Measurements from ENCODE around the gene PORCN. TPM values are rescaled to one million over a fixed set of nuclear protein-coding genes. Genes with fewer than 3 reads are reported as not detected.

PORCN gene
- total RNA-seq, 1 donor from 2014 or later, result 13.6 TPM

DNA sequence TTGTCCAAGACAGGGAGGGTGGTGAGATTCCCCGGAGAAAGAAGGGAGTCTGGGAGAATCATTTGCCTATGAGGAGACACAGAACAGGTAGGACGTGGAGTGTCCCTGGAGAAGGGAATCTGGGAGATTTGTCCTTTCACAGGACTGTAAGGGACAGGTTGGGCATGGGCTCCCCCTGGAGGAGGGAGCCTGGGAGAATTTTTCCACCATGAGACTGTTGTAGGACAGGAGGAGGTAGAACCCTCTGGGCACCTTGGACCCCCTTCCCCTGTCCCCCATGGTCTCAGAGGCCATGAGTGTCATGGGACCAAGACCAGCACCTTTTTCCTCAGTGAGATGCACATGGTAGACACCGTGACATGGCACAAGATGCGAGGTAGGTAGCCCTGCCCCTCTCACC is 2.8 kb downstream of the PORCN start:
- DNase-seq, result no peak
- Histone ChIP-seq H3K36me3 (peaks cover 7% of the 10 kb centered on the region), H3K9me3 (replicated peaks) (no peaks in the 10 kb centered on the region), H3K4me1 (peaks cover 7% of the 10 kb centered on the region), H3K4me3 (no peak overlapping the region), H3K27me3 (ENCODE audit: low read depth) (no peaks in the 10 kb centered on the region), H3K27ac (replicated peaks) (no peak overlapping the region)
- intact Hi-C loops (cut with micrococcal nuclease), result loop anchor here (5.0 kb wide), 1 partner anchor 429 kb away; no protein-coding TSS in a partner anchor
- TF ChIP-seq CTCF (IDR thresholded peaks at IDR 0.05; ENCODE audit: borderline replicate concordance), result peak; percentile 36

DNA sequence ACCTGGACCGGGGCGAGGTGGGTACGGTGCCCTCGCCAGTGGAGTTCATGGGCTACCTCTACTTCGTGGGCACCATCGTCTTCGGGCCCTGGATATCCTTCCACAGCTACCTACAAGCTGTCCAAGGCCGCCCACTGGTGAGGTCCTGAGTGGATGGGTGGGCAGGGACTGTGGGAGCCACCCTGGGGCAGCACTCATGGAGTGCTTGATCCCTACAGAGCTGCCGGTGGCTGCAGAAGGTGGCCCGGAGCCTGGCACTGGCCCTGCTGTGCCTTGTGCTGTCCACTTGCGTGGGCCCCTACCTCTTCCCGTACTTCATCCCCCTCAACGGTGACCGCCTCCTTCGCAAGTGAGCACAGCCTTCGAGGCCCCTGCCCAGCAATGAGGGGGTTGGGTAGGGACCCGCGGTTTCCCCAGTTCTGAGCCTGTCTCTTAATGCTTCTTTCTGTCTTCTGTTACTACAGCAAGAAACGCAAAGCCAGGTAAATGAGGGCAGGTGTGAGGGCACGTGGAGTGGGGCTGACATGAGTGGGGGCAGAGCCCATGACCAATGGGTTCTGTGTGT is 3.7 kb downstream of the PORCN start:
- Histone ChIP-seq H3K4me3 (no peak overlapping the region), H3K36me3 (peaks cover 7% of the 10 kb centered on the region), H3K27me3 (ENCODE audit: low read depth) (no peaks in the 10 kb centered on the region), H3K27ac (replicated peaks) (no peak overlapping the region), H3K4me1 (peaks cover 7% of the 10 kb centered on the region), H3K9me3 (replicated peaks) (no peaks in the 10 kb centered on the region)
- no peak for DNase-seq
- TF ChIP-seq CTCF (IDR thresholded peaks at IDR 0.05; ENCODE audit: borderline replicate concordance), result no peak
- intact Hi-C loops (cut with micrococcal nuclease), result loop anchor here (5.0 kb wide), 1 partner anchor 430 kb away; no protein-coding TSS in a partner anchor

- Histone ChIP-seq H3K4me3 (no peak overlapping the region), H3K9me3 (replicated peaks) (no peaks in the 10 kb centered on the region), H3K4me1 (peaks cover 7% of the 10 kb centered on the region), H3K27me3 (ENCODE audit: low read depth) (no peaks in the 10 kb centered on the region), H3K36me3 (peaks cover 7% of the 10 kb centered on the region), H3K27ac (replicated peaks) (no peak overlapping the region)
- DNase-seq, result no peak
- no peak for TF ChIP-seq CTCF (IDR thresholded peaks at IDR 0.05; ENCODE audit: borderline replicate concordance)
- intact Hi-C loops (cut with micrococcal nuclease), result loop anchor here (5.0 kb wide), 1 partner anchor 431 kb away; no protein-coding TSS in a partner anchor
Measured at GRCh38 chrX:48513670-48514069, 4.9 kb downstream of the PORCN start.

- peaks cover 7% of the 10 kb centered on the region for H3K36me3 ChIP-seq
- intact Hi-C loops (cut with micrococcal nuclease), result loop anchor here (5.0 kb wide), 1 partner anchor 432 kb away; no protein-coding TSS in a partner anchor
- no peak overlapping the region for H3K27ac ChIP-seq (replicated peaks)
- TF ChIP-seq CTCF (IDR thresholded peaks at IDR 0.05; ENCODE audit: borderline replicate concordance), result no peak
- H3K4me3 ChIP-seq, result no peak overlapping the region
- H3K4me1 ChIP-seq, result peaks cover 7% of the 10 kb centered on the region
- no peaks in the 10 kb centered on the region for H3K27me3 ChIP-seq (ENCODE audit: low read depth)
- H3K9me3 ChIP-seq (replicated peaks), result no peaks in the 10 kb centered on the region
- DNase-seq, result no peak
Measured at GRCh38 chrX:48514126-48514806, 5.5 kb downstream of the PORCN start.

GRCh38 chrX:48514868-48515460 is 6.2 kb downstream of the PORCN start:
- no peak for TF ChIP-seq CTCF (IDR thresholded peaks at IDR 0.05; ENCODE audit: borderline replicate concordance)
- no peak for DNase-seq
- Histone ChIP-seq H3K36me3 (peaks cover 7% of the 10 kb centered on the region), H3K27me3 (ENCODE audit: low read depth) (no peaks in the 10 kb centered on the region), H3K27ac (replicated peaks) (no peak overlapping the region), H3K9me3 (replicated peaks) (no peaks in the 10 kb centered on the region), H3K4me3 (no peak overlapping the region), H3K4me1 (peaks cover 1% of the 10 kb centered on the region)
- intact Hi-C loops (cut with micrococcal nuclease), result loop anchor here (5.0 kb wide), 1 partner anchor 433 kb away; no protein-coding TSS in a partner anchor

Data from left ventricle myocardium inferior (tissue), 1 donor.